Duodenal mucosa (tissue), 2 donors: ENCODE measurements around the gene MED26.
"Not testable (repeated sequence)": the region's sequence is repeated elsewhere in the genome, so short reads cannot be mapped to it uniquely, and the experiment has no call there.

Source experiments
- H3K27ac ChIP-seq: one replicate; pipeline ENCODE4 v1.7.0; 2013; ENCODE audit warnings: low read depth, low read length
- H3K27me3 ChIP-seq, 2 donors: one replicate each; pipeline ENCODE4 v1.7.0; 2013; ENCODE audit warnings: low read length in 2 of 2, control low read depth in 1 of 2; ENCODE audit not compliant: insufficient read depth in 2 of 2, control insufficient read depth in 1 of 2
- H3K36me3 ChIP-seq, 2 donors: one replicate each; pipeline ENCODE4 v1.7.0; 2013; ENCODE audit warnings: low read length in 2 of 2, control low read depth in 1 of 2; ENCODE audit not compliant: insufficient read depth in 2 of 2, control insufficient read depth in 1 of 2
- H3K4me1 ChIP-seq, 2 donors: one replicate each; pipeline ENCODE4 v1.7.0; 2013; ENCODE audit warnings: low read length in 2 of 2, control low read depth in 1 of 2; ENCODE audit not compliant: insufficient read depth in 2 of 2, control insufficient read depth in 1 of 2
- H3K4me3 ChIP-seq, 2 donors: one replicate each; pipeline ENCODE4 v1.7.0; 2013; ENCODE audit warnings: low read length in 2 of 2, low read depth in 1 of 2
- H3K9ac ChIP-seq, 2 donors: one replicate each; pipeline ENCODE4 v1.7.0; 2013; ENCODE audit warnings: low read length in 2 of 2, low read depth in 1 of 2
- H3K9me3 ChIP-seq, 2 donors: one replicate each; pipeline ENCODE4 v1.7.0; 2013; ENCODE audit warnings: low read length in 2 of 2, control low read depth in 1 of 2; ENCODE audit not compliant: control insufficient read depth in 1 of 2

MED26 gene

DNA sequence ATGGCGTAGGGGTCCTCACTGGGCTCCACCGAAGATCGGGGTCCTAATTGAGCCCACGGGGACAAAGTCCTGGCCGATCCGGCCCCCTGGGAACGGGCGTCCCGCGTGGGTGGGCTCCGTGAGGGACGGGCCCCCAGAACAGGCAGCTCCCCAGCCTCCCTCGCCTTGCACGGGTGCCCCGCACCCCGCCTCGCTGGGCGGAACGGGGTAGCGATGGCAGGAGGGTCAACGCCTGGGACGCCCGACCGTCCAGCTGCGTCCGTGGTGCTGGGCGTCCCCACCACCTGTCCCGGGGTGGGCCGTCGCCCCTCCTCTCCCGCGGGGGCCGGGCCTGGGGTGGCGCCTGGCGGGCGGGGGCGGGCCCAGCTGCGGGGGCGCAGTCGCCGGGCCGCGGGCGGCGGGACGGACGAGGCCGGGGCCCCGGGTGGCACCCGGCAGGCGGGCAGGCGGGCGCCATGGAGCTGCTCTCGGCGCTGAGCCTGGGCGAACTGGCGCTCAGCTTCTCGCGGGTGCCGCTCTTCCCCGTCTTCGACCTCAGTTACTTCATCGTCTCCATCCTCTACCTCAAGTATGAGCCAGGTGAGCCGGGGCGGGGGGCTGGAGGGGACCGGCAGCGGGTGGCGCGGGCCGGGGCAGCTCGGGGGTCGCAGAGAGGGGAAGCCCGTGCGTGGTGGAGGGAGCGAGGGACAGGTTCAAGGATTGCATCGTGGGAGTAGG is 32.9 kb upstream of the MED26 start, which contains the start of gene TMEM38A:
TSS of gene TMEM38A (plus strand) at position 377 of the 717 bp plus-strand sequence. CDS start at position 456, 79 bp downstream.
- peak within 1 kb of the TSS; percentile 77 to 82 for H3K9ac ChIP-seq
- H3K27ac ChIP-seq = peak within 1 kb of the TSS; percentile 89
- peaks cover 5 to 37% of the 10 kb centered on the region in 2 donors for H3K4me1 ChIP-seq
- peaks cover 5 to 22% of the 10 kb centered on the region in 2 donors for H3K36me3 ChIP-seq
- no peaks in the 10 kb centered on the region for H3K27me3 ChIP-seq
- H3K4me3 ChIP-seq = peak within 1 kb of the TSS; percentile 85 to 91
- no peaks in the 10 kb centered on the region for H3K9me3 ChIP-seq

DNA sequence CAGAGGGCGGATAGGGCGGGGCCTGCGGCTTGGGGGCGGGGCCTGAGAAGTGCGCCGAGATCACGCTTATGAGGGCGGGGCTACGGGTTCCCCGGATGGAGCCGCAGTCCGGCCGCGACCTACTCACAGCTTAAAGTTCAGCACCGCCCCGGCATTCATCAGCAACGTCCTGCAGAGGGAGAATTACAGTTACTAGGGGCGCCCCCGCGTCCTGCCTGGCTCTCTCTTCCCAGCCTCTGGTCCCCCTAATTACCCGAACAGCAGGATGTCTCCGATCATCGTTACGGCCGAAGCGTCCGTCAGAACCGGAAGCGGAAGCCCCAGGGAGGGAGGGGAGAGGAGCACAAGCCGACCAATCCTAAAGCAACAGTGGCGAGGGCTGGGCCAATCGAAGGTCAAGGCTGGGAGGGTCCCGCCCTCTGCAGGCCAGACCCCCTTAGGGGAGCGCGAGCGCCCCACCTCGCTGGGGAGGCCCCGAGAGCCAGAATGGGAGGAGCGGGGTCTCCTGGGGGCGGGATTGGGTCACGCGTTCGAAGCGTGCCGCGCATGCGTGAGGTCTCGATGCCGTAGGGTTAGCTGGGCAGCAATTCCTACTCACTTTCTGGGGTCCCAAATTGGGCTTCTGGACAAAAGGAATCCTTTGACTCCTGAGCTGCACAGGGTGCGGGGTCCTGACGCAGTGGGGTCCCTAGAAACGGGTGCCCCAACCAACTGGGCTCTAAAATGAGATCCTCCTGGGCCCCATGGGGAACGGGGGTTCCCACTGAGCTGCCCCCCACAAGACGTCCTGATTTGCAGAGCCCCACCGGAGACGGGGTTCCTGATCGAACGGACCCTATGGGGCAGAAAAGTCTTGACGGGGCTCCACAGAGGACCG is 32.1 kb upstream of the MED26 start, which contains the start of gene SMIM7:
TSS of gene SMIM7 (minus strand) at position 313 of the 877 bp plus-strand sequence. CDS start at position 279, 34 bp downstream.
- H3K4me1 ChIP-seq = peaks cover 5 to 37% of the 10 kb centered on the region in 2 donors
- H3K36me3 ChIP-seq = peaks cover 8 to 30% of the 10 kb centered on the region in 2 donors
- no peaks in the 10 kb centered on the region for H3K9me3 ChIP-seq
- H3K27me3 ChIP-seq = no peaks in the 10 kb centered on the region
- peak within 1 kb of the TSS; percentile 77 to 82 for H3K9ac ChIP-seq
- H3K27ac ChIP-seq = peak within 1 kb of the TSS; percentile 89
- H3K4me3 ChIP-seq = peak within 1 kb of the TSS; percentile 85 to 91

DNA sequence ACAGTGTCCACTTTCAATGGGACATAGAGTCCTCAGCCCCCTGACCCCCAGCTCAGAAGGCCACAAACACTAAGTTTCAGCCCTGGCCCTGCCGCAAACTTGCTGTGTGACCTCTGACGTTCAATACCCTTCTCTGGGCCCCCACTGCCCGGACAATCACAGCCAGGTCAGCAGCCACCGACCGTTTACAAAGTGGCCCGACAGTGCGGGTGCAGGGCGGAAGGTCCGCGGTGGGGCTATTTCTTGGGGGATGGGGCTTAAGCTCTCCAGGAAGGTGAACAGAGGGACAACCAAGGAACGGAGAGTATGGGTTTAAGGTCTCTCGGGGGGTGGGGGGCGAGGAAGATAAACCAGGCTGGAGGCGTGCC is 31.4 kb upstream of the MED26 start:
- Histone ChIP-seq H3K36me3 (peaks cover 11 to 36% of the 10 kb centered on the region in 2 donors), H3K4me1 (peaks cover 5 to 37% of the 10 kb centered on the region in 2 donors), H3K9ac (peak overlapping the region; percentile 69 to 79), H3K9me3 (no peaks in the 10 kb centered on the region), H3K27ac (peak overlapping the region; percentile 30), H3K4me3 (peak overlapping the region; percentile 85 to 91), H3K27me3 (no peaks in the 10 kb centered on the region)

DNA sequence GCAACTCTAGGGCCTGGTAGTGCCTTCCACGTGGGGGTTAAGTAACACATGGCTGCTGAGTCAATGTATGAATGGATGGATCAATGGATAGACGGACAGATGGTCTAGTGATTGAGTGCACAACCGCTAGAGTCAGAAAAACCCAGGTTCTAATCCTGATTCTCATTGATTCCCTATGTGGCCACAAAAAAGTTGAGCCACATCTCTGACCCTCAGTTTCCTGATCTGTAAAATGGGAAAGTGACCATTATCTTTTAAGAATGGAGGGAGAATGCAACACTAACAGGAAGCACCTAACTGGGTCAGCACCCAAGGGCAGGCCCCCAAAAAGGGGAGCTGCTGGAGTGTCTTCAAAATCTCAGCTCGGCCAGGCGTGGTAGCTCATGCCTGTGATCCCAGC is 29.4 kb upstream of the MED26 start:
- H3K36me3 ChIP-seq = peaks cover 25 to 55% of the 10 kb centered on the region in 2 donors

DNA sequence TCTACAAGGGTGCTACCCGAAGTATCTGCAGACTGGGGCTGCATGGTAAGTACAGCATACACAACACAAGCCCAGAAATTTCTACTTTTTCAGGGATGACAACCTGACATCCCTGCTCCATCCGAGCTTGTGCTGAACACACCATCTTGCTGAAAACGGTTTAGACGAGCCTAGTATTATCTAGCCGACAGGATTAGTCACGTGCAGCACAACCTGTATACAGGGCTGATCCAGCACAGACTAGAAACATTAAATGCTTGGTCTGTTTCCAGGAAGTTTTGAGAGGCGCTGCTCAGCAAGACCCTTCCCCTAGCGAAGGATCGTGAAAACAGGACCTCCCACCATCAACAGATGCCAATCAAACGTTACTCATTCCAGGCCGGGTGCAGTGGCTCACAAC is 27.7 kb upstream of the MED26 start:
- Histone ChIP-seq H3K9me3 (no peaks in the 10 kb centered on the region), H3K27ac (no peak overlapping the region), H3K9ac (no peak overlapping the region), H3K27me3 (no peaks in the 10 kb centered on the region), H3K4me1 (peaks cover 5 to 23% of the 10 kb centered on the region in 2 donors), H3K4me3 (no peak overlapping the region), H3K36me3 (peaks cover 34 to 71% of the 10 kb centered on the region in 2 donors)

More for the DNA sequence above, 29.4 kb upstream of the MED26 start:
- Histone ChIP-seq H3K9me3 (no peaks in the 10 kb centered on the region), H3K27ac (no peak overlapping the region), H3K9ac (no peak overlapping the region), H3K4me1 (peaks cover 5 to 31% of the 10 kb centered on the region in 2 donors), H3K27me3 (no peaks in the 10 kb centered on the region), H3K4me3 (no peak overlapping the region)

DNA sequence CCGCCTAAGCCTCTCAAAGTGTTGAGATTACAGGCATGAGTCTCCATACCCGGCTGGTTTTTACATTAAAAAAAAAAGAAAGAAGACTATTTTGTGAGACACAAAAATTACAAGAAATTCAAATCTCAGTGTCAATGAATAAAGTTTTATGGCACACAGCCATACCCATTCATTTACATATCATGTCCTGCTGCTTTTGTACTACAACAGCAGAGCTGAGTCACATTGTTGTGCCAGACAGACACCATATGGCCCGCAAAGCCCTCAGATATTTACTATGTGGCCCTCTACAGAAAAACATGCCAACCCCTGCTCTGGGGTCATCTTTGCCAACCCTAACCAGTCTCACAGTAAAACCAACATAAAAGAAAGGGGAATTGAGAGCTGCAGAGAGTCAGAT is 26.6 kb upstream of the MED26 start:
- no peak overlapping the region for H3K4me3 ChIP-seq
- no peaks in the 10 kb centered on the region for H3K9me3 ChIP-seq
- peaks cover 5 to 18% of the 10 kb centered on the region in 2 donors for H3K4me1 ChIP-seq
- H3K27ac ChIP-seq = no peak overlapping the region
- H3K9ac ChIP-seq = no peak overlapping the region
- H3K27me3 ChIP-seq = no peaks in the 10 kb centered on the region
- peaks cover 36 to 76% of the 10 kb centered on the region in 2 donors for H3K36me3 ChIP-seq

DNA sequence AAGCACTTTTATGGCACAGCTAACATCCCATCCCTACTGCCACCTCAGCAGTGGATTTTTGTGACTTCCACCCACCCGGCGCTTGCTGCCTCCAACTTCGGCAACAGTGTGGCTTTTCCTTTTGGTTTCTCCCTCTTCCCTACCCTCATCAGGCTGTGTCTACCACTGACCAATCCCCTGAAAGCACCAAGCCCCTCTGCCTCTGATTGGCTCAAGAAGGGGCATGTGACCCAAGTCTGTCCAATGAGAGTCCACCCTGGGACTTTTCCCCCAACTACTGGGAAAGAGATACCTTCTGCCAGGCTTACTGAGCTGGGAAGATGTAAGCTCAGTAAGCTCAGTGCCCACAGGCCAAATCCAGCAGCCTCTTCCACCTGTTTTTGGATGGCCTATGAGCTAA is 26.1 kb upstream of the MED26 start:
- H3K9me3 ChIP-seq = no peaks in the 10 kb centered on the region
- peaks cover 36 to 76% of the 10 kb centered on the region in 2 donors for H3K36me3 ChIP-seq
- H3K9ac ChIP-seq = no peak overlapping the region
- H3K27ac ChIP-seq = no peak overlapping the region
- H3K4me3 ChIP-seq = no peak overlapping the region
- no peaks in the 10 kb centered on the region for H3K27me3 ChIP-seq
- H3K4me1 ChIP-seq = peaks cover 5 to 14% of the 10 kb centered on the region in 2 donors

DNA sequence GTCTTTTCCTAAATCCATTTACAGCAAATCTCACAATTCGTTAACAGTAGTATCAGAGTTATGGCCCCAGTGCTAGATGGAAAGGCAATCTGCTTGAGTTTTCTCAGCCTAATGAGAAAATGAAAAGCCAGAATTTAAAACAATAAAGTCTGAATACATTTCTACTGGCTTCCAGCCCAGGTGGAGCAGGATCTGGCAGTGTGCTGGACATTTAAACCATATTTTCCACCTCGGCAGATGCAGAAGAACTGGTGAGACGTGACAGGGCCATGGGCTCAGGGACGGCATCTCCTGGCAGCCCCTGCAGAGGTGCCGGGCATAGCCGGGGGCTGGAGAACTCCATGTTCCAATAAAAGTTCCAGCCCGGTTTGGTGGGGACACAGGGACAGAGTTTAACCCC is 24.9 kb upstream of the MED26 start:
- Histone ChIP-seq H3K4me1 (peaks cover 0 to under 1% of the 10 kb centered on the region in 2 donors), H3K36me3 (peaks cover 36 to 78% of the 10 kb centered on the region in 2 donors), H3K9me3 (no peaks in the 10 kb centered on the region), H3K4me3 (no peak overlapping the region), H3K27ac (no peak overlapping the region), H3K9ac (no peak overlapping the region), H3K27me3 (no peaks in the 10 kb centered on the region)

DNA sequence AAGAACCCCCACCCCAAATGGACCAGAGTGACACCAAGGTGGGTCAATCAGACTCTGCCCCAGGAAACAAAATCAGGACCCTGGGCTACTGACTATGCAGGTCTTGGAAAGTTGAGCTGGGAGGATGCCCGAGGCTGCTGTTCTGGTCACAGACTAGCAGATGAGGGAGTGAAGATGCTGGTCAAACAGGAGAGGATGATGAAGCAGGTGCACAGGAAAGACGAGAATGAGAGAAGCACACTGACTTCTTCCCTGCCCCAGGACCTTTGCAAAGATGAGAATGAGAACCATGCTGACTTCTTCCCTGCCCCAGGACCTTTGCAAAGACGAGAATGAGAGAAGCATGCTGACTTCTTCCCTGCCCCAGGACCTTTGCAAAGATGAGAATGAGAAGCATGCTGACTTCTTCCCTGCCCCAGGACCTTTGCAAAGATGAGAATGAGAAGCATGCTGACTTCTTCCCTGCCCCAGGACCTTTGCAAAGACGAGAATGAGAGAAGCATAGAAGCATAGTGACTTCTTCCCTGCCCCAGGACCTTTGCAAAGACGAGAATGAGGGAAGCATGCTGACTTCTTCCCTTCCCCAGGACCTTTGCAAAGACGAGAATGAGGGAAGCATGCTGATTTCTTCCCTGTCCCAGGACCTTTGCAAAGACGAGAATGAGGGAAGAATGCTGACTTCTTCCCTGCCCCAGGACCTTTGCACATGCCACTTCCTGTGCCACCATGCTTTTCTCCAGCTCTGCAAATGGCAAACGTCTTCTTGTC is 23.6 kb upstream of the MED26 start:
- not testable (repeated sequence) for H3K9ac ChIP-seq, H3K4me1 ChIP-seq, H3K27me3 ChIP-seq, H3K27ac ChIP-seq, H3K9me3 ChIP-seq, H3K4me3 ChIP-seq
- peaks cover 36 to 75% of the 10 kb centered on the region in 2 donors for H3K36me3 ChIP-seq
